ENCODE results near the gene NLRC5. TPM values are rescaled to one million over a fixed set of nuclear protein-coding genes. Genes with fewer than 3 reads are reported as not detected.

Gene NLRC5
- total and polyA plus RNA-seq, 9 of the 15 experiments (the other 6 are each of a cell fraction or from before 2014, with no cell fraction given), result 0.59 to 0.71 TPM; not detected in 7

- TF ChIP-seq, protein P1, sequence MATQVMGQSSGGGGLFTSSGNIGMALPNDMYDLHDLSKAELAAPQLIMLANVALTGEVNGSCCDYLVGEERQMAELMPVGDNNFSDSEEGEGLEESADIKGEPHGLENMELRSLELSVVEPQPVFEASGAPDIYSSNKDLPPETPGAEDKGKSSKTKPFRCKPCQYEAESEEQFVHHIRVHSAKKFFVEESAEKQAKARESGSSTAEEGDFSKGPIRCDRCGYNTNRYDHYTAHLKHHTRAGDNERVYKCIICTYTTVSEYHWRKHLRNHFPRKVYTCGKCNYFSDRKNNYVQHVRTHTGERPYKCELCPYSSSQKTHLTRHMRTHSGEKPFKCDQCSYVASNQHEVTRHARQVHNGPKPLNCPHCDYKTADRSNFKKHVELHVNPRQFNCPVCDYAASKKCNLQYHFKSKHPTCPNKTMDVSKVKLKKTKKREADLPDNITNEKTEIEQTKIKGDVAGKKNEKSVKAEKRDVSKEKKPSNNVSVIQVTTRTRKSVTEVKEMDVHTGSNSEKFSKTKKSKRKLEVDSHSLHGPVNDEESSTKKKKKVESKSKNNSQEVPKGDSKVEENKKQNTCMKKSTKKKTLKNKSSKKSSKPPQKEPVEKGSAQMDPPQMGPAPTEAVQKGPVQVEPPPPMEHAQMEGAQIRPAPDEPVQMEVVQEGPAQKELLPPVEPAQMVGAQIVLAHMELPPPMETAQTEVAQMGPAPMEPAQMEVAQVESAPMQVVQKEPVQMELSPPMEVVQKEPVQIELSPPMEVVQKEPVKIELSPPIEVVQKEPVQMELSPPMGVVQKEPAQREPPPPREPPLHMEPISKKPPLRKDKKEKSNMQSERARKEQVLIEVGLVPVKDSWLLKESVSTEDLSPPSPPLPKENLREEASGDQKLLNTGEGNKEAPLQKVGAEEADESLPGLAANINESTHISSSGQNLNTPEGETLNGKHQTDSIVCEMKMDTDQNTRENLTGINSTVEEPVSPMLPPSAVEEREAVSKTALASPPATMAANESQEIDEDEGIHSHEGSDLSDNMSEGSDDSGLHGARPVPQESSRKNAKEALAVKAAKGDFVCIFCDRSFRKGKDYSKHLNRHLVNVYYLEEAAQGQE (IDR thresholded peaks at IDR 0.05; ENCODE audit: borderline replicate concordance), result peak; percentile 68; the same call in 1 of the 2 replicates
- TF ChIP-seq, protein P1 (CRISPR knock-in tag; IDR thresholded peaks at IDR 0.05; ENCODE audit: low read depth), result no peak
- TF ChIP-seq SREBF1 (IDR thresholded peaks at IDR 0.05; ENCODE audit: borderline replicate concordance, low read depth, low read length) (no peak), NCOR1 (IDR thresholded peaks at IDR 0.05) (no peak), SRF (CRISPR knock-in tag; IDR thresholded peaks at IDR 0.05) (peak in 1 of 2 experiments; percentile 55; a peak in 1 of 4 replicates), ZNF282 (CRISPR knock-in tag; IDR thresholded peaks at IDR 0.05) (no peak), RAD21 (CRISPR knock-in tag; conservative IDR thresholded peaks at IDR 0.05 in 1 of 2, IDR thresholded peaks at IDR 0.05 in 1 of 2) (peak; percentile 64 to 86)
Measured at GRCh38 chr16:56950881-56951771, 38.2 kb upstream of the NLRC5 start (continued).
